H4 (cell line): ENCODE measurements around the gene PARS2. TPM values are rescaled to one million over a fixed set of nuclear protein-coding genes. Genes with fewer than 3 reads are reported as not detected.

Experiments
- DNase-seq: peaks from one replicate; pipeline ENCODE4 v3.0.0-alpha.2; 2015; ENCODE audit warnings: low spot score
- total RNA-seq: library from RNA; depleted of rRNA; stranded (reverse); fragments of >200 nt; shearing (Covaris generic); gene quantifications from 2 replicates; pipeline ENCODE4 v1.2.3, GENCODE V29; 2014; rRNA removed

The PARS2 gene
- total RNA-seq, 1 experiment from 2014 or later: 6.1 TPM

- DNase-seq: no peak
These were observed 27.6 kb downstream of the PARS2 start for GRCh38 chr1:54736685-54737084.

DNA sequence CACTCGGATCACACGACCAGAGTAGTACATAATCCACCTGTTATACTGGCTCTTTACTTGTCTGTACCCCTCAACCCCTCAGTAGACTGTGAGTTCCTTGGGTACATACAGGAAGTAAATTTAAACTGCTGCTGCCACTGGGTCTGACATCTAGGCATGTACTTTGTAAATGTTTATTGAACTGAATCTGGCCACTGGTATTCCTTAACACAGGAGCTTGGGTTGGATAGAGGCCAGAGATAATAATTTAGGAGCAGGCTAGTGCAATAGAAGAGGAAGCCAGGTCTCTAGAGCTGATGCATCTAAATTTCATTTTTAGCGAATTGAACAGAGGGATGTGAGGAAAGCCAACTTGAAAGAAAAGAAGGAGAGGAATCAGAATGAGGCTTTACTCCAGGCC is 36.3 kb downstream of the PARS2 start:
- no peak for DNase-seq

GRCh38 chr1:54724771-54725170 is 39.6 kb downstream of the PARS2 start:
- DNase-seq: no peak

DNA sequence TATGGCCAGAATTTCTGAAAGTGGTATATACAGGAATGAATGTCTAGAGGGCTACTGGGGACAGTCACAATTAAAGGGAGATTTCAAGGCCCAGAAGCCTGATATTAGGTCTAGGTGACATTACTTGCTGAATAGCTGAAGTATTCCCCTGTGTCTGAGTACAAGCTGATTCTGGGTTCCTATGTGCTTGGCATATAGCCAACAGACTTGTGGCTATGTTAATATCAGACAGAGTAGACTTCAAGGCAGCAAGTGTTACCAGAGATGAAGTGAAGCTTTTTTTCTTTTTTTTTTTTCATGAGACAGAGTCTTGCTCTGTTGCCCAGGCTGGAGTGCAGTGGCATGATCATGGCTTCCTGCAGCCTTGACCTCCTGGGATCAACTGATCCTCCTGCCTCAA is 40.3 kb downstream of the PARS2 start:
- no peak for DNase-seq

- no peak for DNase-seq
These were observed 42.6 kb downstream of the PARS2 start for GRCh38 chr1:54721719-54722118.

- DNase-seq: no peak
These were observed 47.9 kb downstream of the PARS2 start for GRCh38 chr1:54716299-54717047.

- DNase-seq: peak; percentile 71
These were observed 48.6 kb downstream of the PARS2 start, which contains the start of gene TTC4 for GRCh38 chr1:54715493-54716298. TSS of gene TTC4 (plus strand) at chr1:54715861. CDS start at chr1:54715909, 48 bp downstream.

DNA sequence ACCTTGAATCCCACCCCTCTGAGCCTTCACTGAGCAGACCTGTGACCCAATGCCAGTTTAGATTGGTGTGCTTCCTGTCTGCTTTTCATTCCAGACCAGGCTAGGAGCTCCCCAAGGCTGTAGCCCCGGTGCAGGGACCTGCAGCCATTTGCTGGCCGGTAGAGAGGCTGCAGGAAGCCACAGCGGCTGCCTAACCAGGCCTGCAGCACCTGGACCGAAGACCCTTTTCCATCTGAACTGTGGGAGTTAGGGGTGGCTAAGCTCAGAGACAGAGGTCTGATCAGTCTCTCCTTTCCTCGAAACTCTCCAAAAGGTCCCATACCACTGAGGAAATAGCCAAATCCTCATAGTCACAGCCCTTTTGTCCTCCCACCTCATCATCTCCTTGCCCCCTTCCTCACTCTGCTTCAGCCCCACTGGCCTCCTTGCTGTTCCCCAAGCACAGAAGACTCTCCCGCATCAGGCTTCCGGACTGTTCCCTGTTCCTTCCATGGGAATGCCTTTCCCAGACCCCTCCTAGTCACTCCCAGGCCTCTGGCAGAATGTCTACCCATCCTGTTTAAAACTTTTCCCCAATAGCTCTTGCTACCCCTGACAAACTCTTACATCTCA is 49.3 kb downstream of the PARS2 start:
- no peak for DNase-seq

DNA sequence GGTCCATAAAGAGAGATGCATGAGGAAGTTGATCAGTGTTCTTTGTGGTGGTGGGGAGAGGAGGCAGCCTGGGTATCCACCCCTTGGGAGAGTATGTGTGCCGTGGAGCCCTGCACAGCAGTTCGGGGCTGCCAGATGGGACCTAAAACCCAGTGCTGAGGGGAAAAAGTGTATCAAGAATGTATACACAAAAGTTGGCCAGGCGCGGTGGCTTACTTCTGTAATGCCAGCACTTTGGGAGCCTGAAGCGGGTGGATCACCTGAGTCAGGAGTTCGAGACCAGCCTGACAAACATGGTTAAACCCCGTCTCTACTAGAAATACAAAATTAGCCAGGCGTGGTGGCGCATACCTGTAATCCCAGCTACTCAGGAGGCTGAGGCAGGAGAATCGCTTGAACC is 52.8 kb downstream of the PARS2 start:
- DNase-seq: no peak

GRCh38 chr1:54710841-54711240 is 53.5 kb downstream of the PARS2 start:
- DNase-seq: no peak

GRCh38 chr1:54710434-54710833 is 53.9 kb downstream of the PARS2 start:
- no peak for DNase-seq

DNA sequence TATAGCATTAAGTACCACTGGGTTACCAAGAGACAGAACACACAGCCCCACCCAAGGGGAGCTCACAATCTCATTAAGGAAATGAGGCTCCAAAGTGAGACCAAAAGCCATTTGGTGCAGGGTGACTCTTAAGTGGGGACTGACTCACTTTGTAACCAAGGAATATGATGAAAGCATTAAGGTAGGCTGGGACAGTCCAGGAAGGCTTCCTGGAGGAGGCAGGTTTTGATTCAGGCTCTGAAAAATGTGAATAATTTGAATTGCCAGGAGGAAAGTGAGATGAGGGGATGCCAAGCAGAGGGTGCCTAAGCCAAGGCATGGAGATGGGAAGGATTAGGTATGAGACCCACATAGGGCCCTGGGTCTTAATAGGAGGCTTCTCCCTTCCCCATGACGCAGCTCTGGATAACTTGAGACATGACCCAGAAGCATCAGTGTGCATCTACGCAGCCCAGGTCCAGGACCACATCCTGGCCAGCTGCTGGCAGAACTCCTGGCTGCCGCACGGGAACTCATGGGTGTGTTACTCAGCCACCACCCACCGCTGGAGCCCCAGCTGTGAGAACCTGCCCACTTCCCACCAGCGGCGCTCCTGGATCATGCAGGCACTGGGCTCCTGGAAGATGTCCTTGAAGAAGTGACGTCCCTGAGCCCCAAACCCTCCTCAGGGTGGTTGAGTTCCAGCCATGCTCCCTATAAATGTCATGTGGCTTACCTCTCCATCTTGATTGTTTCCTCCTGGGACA is 54.6 kb downstream of the PARS2 start:
- peak; percentile 55 for DNase-seq

DNA sequence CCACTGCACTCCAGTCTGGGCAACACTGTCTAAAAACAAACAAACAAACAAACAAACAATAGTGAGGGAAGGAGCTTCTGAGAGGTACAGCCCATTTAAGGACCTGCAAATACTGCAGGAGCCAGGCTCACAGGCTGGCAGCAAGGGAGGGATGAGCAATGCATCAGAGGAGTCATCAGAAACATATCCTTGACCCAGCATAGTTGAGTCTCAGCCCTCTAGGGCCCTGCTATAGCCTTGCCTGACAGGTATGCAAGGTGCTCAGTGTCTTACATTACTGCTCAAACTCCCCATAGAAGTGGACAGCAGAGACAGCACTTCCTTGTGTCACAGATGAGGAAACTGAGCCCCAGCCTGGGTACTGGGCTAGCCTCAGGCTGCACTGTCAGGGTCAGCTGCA is 55.9 kb downstream of the PARS2 start:
- DNase-seq: no peak

Other genes with a start within 250 kb of the PARS2 start
- 1.5 and 1.6 TPM in 2 replicates for gene ACOT11, start 216.3 kb downstream of the PARS2 start, total RNA-seq
- not detected in 2 replicates for gene FAM151A, start 141.0 kb downstream of the PARS2 start, total RNA-seq
- gene MROH7, start 122.7 kb downstream of the PARS2 start, total RNA-seq: not detected in 2 replicates
- 47.8 and 52.9 TPM in 2 replicates for gene TTC4, start 48.7 kb downstream of the PARS2 start, total RNA-seq
- not detected in 2 replicates for gene TTC22, start 36.8 kb upstream of the PARS2 start, total RNA-seq
- gene DHCR24, start 122.7 kb upstream of the PARS2 start, total RNA-seq: 93.1 and 104 TPM in 2 replicates
- gene TMEM61, start 216.1 kb upstream of the PARS2 start, total RNA-seq: 0.17 TPM in 1 of 2 replicates, not detected in the other
- gene BSND, start 234.4 kb upstream of the PARS2 start, total RNA-seq: not detected in 2 replicates